ENCODE data around the gene CUL2.

CUL2 gene

DNA sequence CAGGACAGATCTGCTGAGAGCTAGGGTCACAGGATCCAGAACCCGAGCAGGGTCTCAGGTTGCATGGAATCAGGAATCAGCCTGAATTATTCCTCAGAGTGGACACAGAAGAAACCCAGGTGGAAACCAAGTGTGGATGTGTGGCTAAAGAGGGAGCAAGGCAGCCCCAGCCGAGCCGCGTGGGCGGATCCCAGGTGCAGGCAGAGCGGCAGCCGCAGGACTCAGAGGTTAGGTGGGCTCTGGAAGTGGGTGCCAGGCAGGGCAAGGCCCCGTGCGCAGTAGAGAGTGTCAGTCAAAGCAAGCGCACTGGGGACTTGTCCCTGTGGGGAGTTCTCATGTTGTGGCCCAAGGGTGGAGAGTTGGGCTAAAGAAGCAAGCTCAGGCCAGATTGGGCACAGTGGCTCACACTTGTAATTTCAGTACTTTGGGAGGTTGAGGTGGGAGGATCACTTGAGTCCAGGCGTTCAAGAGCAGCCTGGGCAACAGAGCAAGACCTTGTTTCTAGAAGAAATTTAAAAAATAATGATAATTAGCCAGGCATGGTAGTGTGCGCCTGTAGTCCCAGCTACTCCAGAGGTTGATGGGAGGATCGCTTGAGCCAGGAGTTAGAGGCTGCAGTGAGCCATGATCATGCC, 125.9 kb downstream of the CUL2 start:
- TF ChIP-seq POLR2A (IDR thresholded peaks at IDR 0.05; ENCODE audit: low read depth, low read length) = no peak
- no peak for TF ChIP-seq TAF1 (IDR thresholded peaks at IDR 0.05; ENCODE audit: low read depth, low read length)
- FAIRE-seq (no peak), DNase-seq (ENCODE audit: insufficient read length, low spot score) (no peak)

DNA sequence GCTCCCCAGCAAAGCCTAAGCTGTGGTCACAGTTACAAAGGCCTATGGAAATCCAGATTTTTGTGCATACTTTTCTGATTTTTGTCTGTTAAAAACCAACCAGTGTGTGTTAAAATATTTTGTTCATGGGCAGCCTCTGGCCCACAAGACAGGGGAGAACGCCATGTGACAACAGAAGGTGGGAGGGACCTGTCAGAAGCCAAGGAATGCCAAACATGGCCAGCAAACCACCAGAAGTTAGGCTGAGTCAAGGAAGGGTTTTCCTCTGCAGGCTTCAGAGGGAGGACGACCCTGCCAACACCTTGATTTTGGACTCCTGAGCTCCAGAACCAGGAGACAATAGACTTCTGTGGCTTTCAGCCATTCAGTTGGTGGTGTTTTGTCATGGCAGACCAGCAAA, 127.3 kb downstream of the CUL2 start:
- DNase-seq (ENCODE audit: insufficient read length, low spot score) (no peak), FAIRE-seq (no peak)
- no peak for TF ChIP-seq POU2F2 (IDR thresholded peaks at IDR 0.05; ENCODE audit: low read depth, low read length)
- no peak for TF ChIP-seq SPI1 (IDR thresholded peaks at IDR 0.05; ENCODE audit: low read depth, low read length)
- no peak for TF ChIP-seq PAX5 (IDR thresholded peaks at IDR 0.05; ENCODE audit: insufficient read depth, low read length, severe bottlenecking)

DNA sequence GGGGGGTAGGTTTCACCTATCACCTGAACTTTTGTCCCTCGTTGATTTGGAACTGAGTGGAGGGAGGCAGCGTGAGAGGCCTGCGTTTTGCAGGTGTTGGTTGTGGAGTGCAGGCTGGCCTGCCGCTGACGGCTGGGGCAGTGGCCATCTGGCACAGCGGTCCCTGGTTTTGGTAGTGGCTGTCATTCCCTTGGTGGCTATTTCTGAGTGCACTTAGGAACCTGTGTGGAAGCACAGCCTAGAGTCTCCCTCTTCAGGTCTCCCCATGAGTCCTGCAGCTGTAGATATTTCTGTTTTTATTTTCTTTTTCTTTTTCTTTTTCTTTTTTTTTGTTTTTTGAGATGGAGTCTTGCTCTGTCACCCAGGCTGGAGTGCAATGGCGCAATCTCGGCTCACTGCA, 129.2 kb downstream of the CUL2 start:
- TF ChIP-seq POU2F2 (IDR thresholded peaks at IDR 0.05; ENCODE audit: low read depth, low read length) (no peak), POLR2AphosphoS5 (IDR thresholded peaks at IDR 0.05; ENCODE audit: low read depth, low read length) (no peak), POLR2A (IDR thresholded peaks at IDR 0.05; ENCODE audit: low read depth, low read length) (no peak), PAX5 (IDR thresholded peaks at IDR 0.05; ENCODE audit: insufficient read depth, low read length, severe bottlenecking) (no peak), TAF1 (IDR thresholded peaks at IDR 0.05; ENCODE audit: low read depth, low read length) (no peak), SPI1 (IDR thresholded peaks at IDR 0.05; ENCODE audit: low read depth, low read length) (no peak)
- no peak for DNase-seq (ENCODE audit: insufficient read length, low spot score)
- no peak for FAIRE-seq

DNA sequence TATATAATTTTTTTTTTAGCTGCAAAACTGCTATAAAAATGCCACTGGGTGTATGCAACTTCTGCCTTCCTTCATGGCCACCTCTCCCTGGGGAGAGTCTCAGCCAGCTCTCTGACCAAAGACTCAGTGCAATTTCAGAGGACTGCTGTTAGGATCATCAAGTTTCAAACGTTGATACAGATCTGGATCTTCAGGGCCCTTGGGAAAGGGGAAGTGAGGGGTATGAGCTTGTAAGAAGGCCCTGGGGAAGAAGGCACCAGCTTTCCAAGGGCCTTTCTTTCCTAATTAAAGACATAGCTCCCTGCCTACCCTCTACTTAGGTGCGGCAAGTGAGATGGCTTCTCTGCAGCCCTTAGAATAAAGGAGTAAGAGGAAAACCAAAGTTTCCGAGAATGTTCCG, 130.4 kb downstream of the CUL2 start:
- DNase-seq (ENCODE audit: insufficient read length, low spot score) (no peak), FAIRE-seq (no peak)
- TF ChIP-seq PAX5 (IDR thresholded peaks at IDR 0.05; ENCODE audit: insufficient read depth, low read length, severe bottlenecking) (no peak), POU2F2 (IDR thresholded peaks at IDR 0.05; ENCODE audit: low read depth, low read length) (no peak), POLR2A (IDR thresholded peaks at IDR 0.05; ENCODE audit: low read depth, low read length) (no peak), SPI1 (IDR thresholded peaks at IDR 0.05; ENCODE audit: low read depth, low read length) (peak; percentile 34)

DNA sequence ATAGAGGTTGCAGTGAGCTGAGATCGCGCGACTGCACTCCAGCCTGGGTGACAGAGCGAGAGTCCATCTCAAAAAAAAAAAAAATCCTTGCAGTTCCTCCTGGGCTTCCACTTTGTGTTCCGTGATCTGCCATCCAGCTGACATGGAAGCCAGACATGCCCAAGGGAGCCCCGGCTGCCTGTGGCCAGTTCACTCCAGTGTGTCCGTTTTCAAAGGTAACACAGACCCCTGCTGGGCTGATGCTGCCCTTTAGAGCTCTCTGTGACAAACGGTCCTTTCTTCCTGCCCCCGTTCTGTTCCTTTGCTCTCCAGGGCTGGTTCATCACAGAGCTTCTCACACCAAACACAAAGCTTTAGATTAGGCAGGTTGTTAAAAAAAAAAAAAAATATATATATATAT, 130.8 kb downstream of the CUL2 start:
- FAIRE-seq (no peak), DNase-seq (ENCODE audit: insufficient read length, low spot score) (no peak)
- TF ChIP-seq POLR2A (IDR thresholded peaks at IDR 0.05; ENCODE audit: low read depth, low read length) (no peak), TAF1 (IDR thresholded peaks at IDR 0.05; ENCODE audit: low read depth, low read length) (no peak), POLR2AphosphoS5 (IDR thresholded peaks at IDR 0.05; ENCODE audit: low read depth, low read length) (no peak), SPI1 (IDR thresholded peaks at IDR 0.05; ENCODE audit: low read depth, low read length) (no peak), PAX5 (IDR thresholded peaks at IDR 0.05; ENCODE audit: insufficient read depth, low read length, severe bottlenecking) (no peak), POU2F2 (IDR thresholded peaks at IDR 0.05; ENCODE audit: low read depth, low read length) (no peak)

All from GM12891 (cell line).